ENCODE measurements around the gene TNPO3.
"Not testable (repeated sequence)": the region's sequence is repeated elsewhere in the genome, so short reads cannot be mapped to it uniquely, and the experiment has no call there.

Gene TNPO3

GRCh38 chr7:128919881-128920799 lies 134.8 kb downstream of the TNPO3 start:
- DNase-seq: no peak

GRCh38 chr7:128919241-128919640 lies 135.7 kb downstream of the TNPO3 start:
- DNase-seq: no peak

- DNase-seq: no peak
Observed at GRCh38 chr7:128918016-128918665, 136.8 kb downstream of the TNPO3 start.

- no peak for DNase-seq
Observed at GRCh38 chr7:128917122-128917521, 137.8 kb downstream of the TNPO3 start.

- DNase-seq: no peak
Observed at GRCh38 chr7:128916643-128916915, 138.3 kb downstream of the TNPO3 start.

GRCh38 chr7:128915841-128916642 lies 138.9 kb downstream of the TNPO3 start:
- DNase-seq: no peak

- DNase-seq: no peak
Observed at GRCh38 chr7:128915271-128915819, 139.6 kb downstream of the TNPO3 start.

- no peak for DNase-seq
Observed at GRCh38 chr7:128914566-128915151, 140.3 kb downstream of the TNPO3 start.

- no peak for DNase-seq
Observed at GRCh38 chr7:128913870-128914565, 140.9 kb downstream of the TNPO3 start.

GRCh38 chr7:128912709-128913495 lies 142.0 kb downstream of the TNPO3 start:
- not testable (repeated sequence) for DNase-seq

- DNase-seq: no peak
Observed at GRCh38 chr7:128912281-128912680, 142.6 kb downstream of the TNPO3 start.

GRCh38 chr7:128911423-128912031 lies 143.4 kb downstream of the TNPO3 start:
- DNase-seq: no peak

GRCh38 chr7:128910569-128910945 lies 144.4 kb downstream of the TNPO3 start, which contains the start of gene KCP:
TSS of gene KCP (minus strand) at chr7:128910709. CDS start at chr7:128910676, 33 bp downstream.
- no peak for DNase-seq

- no peak for DNase-seq
Observed at GRCh38 chr7:128909625-128910568, 145.0 kb downstream of the TNPO3 start.

- no peak for DNase-seq
Observed at GRCh38 chr7:128908750-128909624, 145.9 kb downstream of the TNPO3 start.

- no peak for DNase-seq
Observed at GRCh38 chr7:128906766-128907559, 147.9 kb downstream of the TNPO3 start.

- no peak for DNase-seq
Observed at GRCh38 chr7:128906001-128906765, 148.7 kb downstream of the TNPO3 start.
